Tibial artery (tissue), 4 donors: ENCODE data around the gene NOSTRIN.
"Not testable (repeated sequence)": the region's sequence is repeated elsewhere in the genome, so short reads cannot be mapped to it uniquely, and the experiment has no call there.

Experiments used
- DNase-seq, 2 donors: peaks; one replicate each; pipeline ENCODE4 v3.0.0-alpha.2; 2019
- H3K27ac ChIP-seq, 2 donors: fragments of 200-600 bp; sonication (generic) in 1 of 2; 1 replicate in 1 of 2; 2 replicates in 1 of 2; pipeline ENCODE4 v1.5.1; 2018 to 2019; ENCODE audit warnings: mild to moderate bottlenecking in 1 of 2
- H3K27me3 ChIP-seq, 2 donors: fragments of 200-600 bp; sonication (generic) in 1 of 2; one replicate each; pipeline versions ENCODE4 v1.5.1 to v1.6.0; 2016 to 2019
- H3K36me3 ChIP-seq, 3 donors: fragments of 200-600 bp; sonication (generic) in 2 of 3; one replicate each; pipeline ENCODE4 v1.5.1; 2016 to 2019; ENCODE audit warnings: mild to moderate bottlenecking in 2 of 3
- H3K4me1 ChIP-seq, 4 donors: fragments of 200-600 bp; sonication (generic) in 2 of 4; 1 replicate in 3 of 4; 2 replicates in 1 of 4; pipeline ENCODE4 v1.5.1; 2016 to 2019
- H3K4me3 ChIP-seq, 2 donors: fragments of 200-600 bp; sonication (generic) in 1 of 2; 1 replicate in 1 of 2; 2 replicates in 1 of 2; pipeline ENCODE4 v1.5.1; 2018 to 2019; ENCODE audit warnings: mild to moderate bottlenecking in 2 of 2
- H3K9me3 ChIP-seq, 3 donors: fragments of 200-600 bp; sonication (generic) in 1 of 3; one replicate each; pipeline ENCODE4 v1.5.1; 2016 to 2019
- CTCF ChIP-seq, 2 experiments: fragments of 200-600 bp in 1 of 2; fragments of 450-650 bp in 1 of 2; IDR thresholded peaks; one replicate each; pipeline ENCODE4 v1.5.1; 2017 to 2019; ENCODE audit warnings: antibody characterized with exemption in 2 of 2, mild to moderate bottlenecking in 1 of 2, moderate library complexity in 1 of 2
- intact Hi-C: fragments of 100-400 bp; cut with DNase I; formaldehyde crosslinking; loops from one replicate; pipeline ENCODE4 v1.15.0; 2023; ENCODE audit warnings: low total_unique reads

Gene NOSTRIN

GRCh38 chr2:168874368-168875054 lies 72.1 kb downstream of the NOSTRIN start:
- Histone ChIP-seq H3K36me3 (no peaks in the 10 kb centered on the region), H3K4me1 (no peaks in the 10 kb centered on the region), H3K4me3 (no peak overlapping the region), H3K9me3 (no peaks in the 10 kb centered on the region), H3K27ac (no peak overlapping the region), H3K27me3 (no peaks in the 10 kb centered on the region)
- intact Hi-C loops: no loop called here
- no peak for DNase-seq
- TF ChIP-seq CTCF (IDR thresholded peaks at IDR 0.05): no peak

- H3K4me1 ChIP-seq, DNase-seq, H3K4me3 ChIP-seq, H3K36me3 ChIP-seq, H3K27ac ChIP-seq, H3K27me3 ChIP-seq, H3K9me3 ChIP-seq, intact Hi-C loops: not testable (repeated sequence)
These were observed 79.7 kb downstream of the NOSTRIN start for GRCh38 chr2:168882163-168882562.

- Histone ChIP-seq H3K9me3 (no peaks in the 10 kb centered on the region), H3K27me3 (no peaks in the 10 kb centered on the region), H3K27ac (no peak overlapping the region), H3K4me1 (peaks cover 0 to 4% (median under 1%) of the 10 kb centered on the region in 4 donors), H3K4me3 (no peak overlapping the region), H3K36me3 (no peaks in the 10 kb centered on the region)
- DNase-seq: no peak
- intact Hi-C loops: no loop called here
- TF ChIP-seq CTCF (IDR thresholded peaks at IDR 0.05): no peak
These were observed 82.5 kb downstream of the NOSTRIN start for GRCh38 chr2:168884975-168885374.

GRCh38 chr2:168889635-168890005 lies 87.2 kb downstream of the NOSTRIN start:
- Histone ChIP-seq H3K9me3 (no peaks in the 10 kb centered on the region), H3K4me3 (peak overlapping the region; percentile 47 to 59), H3K36me3 (no peaks in the 10 kb centered on the region), H3K4me1 (peaks cover 0 to 12% (median 6%) of the 10 kb centered on the region in 4 donors), H3K27me3 (no peaks in the 10 kb centered on the region), H3K27ac (no peak overlapping the region)
- intact Hi-C loops: no loop called here
- no peak for TF ChIP-seq CTCF (IDR thresholded peaks at IDR 0.05)
- DNase-seq: no peak

- H3K36me3 ChIP-seq: no peaks in the 10 kb centered on the region
- peak within 1 kb of the TSS; percentile 47 to 59 for H3K4me3 ChIP-seq
- no peaks in the 10 kb centered on the region for H3K27me3 ChIP-seq
- peak; percentile 8 to 20 for TF ChIP-seq CTCF (IDR thresholded peaks at IDR 0.05)
- peak; percentile 80 to 89 for DNase-seq
- intact Hi-C loops: no loop called here
- H3K27ac ChIP-seq: no peak within 1 kb of the TSS
- peaks cover 0 to 12% (median 6%) of the 10 kb centered on the region in 4 donors for H3K4me1 ChIP-seq
- H3K9me3 ChIP-seq: no peaks in the 10 kb centered on the region
These were observed 87.8 kb downstream of the NOSTRIN start, which contains the start of gene SPC25 for GRCh38 chr2:168890006-168890782. SPC25 (minus strand) TSS chr2:168890430; CDS start chr2:168889519, 911 bp downstream.

- DNase-seq: no peak
- Histone ChIP-seq H3K9me3 (no peaks in the 10 kb centered on the region), H3K27me3 (no peaks in the 10 kb centered on the region), H3K27ac (no peak overlapping the region), H3K4me3 (no peak overlapping the region), H3K36me3 (no peaks in the 10 kb centered on the region), H3K4me1 (peaks cover 0 to 12% (median 6%) of the 10 kb centered on the region in 4 donors)
- no peak for TF ChIP-seq CTCF (IDR thresholded peaks at IDR 0.05)
- intact Hi-C loops: no loop called here
These were observed 89.9 kb downstream of the NOSTRIN start for GRCh38 chr2:168892327-168892726.
